Liver (tissue), 9 donors: Measurements from ENCODE around the gene CSN2. TPM values are rescaled to one million over a fixed set of nuclear protein-coding genes. Genes with fewer than 3 reads are reported as not detected.

Source experiments
- DNase-seq: peaks from one replicate; pipeline ENCODE4 v3.0.0-alpha.2; 2017; ENCODE audit warnings: low spot score
- H3K27ac ChIP-seq, 2 donors: one replicate each; pipeline ENCODE4 v1.7.0; 2013; ENCODE audit warnings: inconsistent platforms in 2 of 2, low read length in 2 of 2, control low read depth in 1 of 2, low read depth in 1 of 2, mild to moderate bottlenecking in 1 of 2
- H3K27me3 ChIP-seq, 4 donors: one replicate each; pipeline versions ENCODE4 v1.6.1 to v1.7.0; 2013; ENCODE audit warnings: low read length in 3 of 4, inconsistent platforms in 1 of 4, mild to moderate bottlenecking in 1 of 4, moderate library complexity in 1 of 4; ENCODE audit not compliant: control insufficient read depth in 4 of 4, insufficient read depth in 4 of 4
- H3K36me3 ChIP-seq, 4 donors: one replicate each; pipeline versions ENCODE4 v1.6.1 to v1.7.0; 2013; ENCODE audit warnings: low read length in 3 of 4, mild to moderate bottlenecking in 3 of 4, low read depth in 1 of 4, moderate library complexity in 1 of 4; ENCODE audit not compliant: control insufficient read depth in 4 of 4, insufficient read depth in 3 of 4
- H3K4me1 ChIP-seq, 4 donors: one replicate each; pipeline versions ENCODE4 v1.6.1 to v1.7.0; 2013; ENCODE audit warnings: low read length in 3 of 4, mild to moderate bottlenecking in 3 of 4, moderate library complexity in 1 of 4; ENCODE audit not compliant: control insufficient read depth in 4 of 4, insufficient read depth in 4 of 4
- H3K4me3 ChIP-seq, 3 donors: one replicate each; pipeline versions ENCODE4 v1.6.1 to v1.7.0; 2013; ENCODE audit warnings: low read length in 3 of 3, control low read depth in 1 of 3, low read depth in 1 of 3, mild to moderate bottlenecking in 1 of 3
- H3K9ac ChIP-seq, 2 donors: one replicate each; pipeline ENCODE4 v1.7.0; 2013; ENCODE audit warnings: low read length in 2 of 2, mild to moderate bottlenecking in 2 of 2, moderate library complexity in 2 of 2, control low read depth in 1 of 2, low read depth in 1 of 2
- H3K9me3 ChIP-seq, 4 donors: one replicate each; pipeline versions ENCODE4 v1.6.1 to v1.7.0; 2013; ENCODE audit warnings: low read length in 3 of 4; ENCODE audit not compliant: control insufficient read depth in 4 of 4
- EGR1 ChIP-seq, 2 donors: IDR thresholded peaks; 2 replicates each; pipeline ENCODE4 v1.6.1; 2016 to 2018; ENCODE audit warnings: antibody characterized with exemption in 2 of 2, low read depth in 2 of 2
- FOXA1 ChIP-seq: IDR thresholded peaks from 2 replicates; pipeline ENCODE4 v1.6.1; 2016; ENCODE audit warnings: antibody characterized with exemption
- FOXA2 ChIP-seq: IDR thresholded peaks from 2 replicates; pipeline ENCODE4 v1.6.1; 2016; ENCODE audit warnings: antibody characterized with exemption
- GABPA ChIP-seq, 2 donors: IDR thresholded peaks in 1 of 2; conservative IDR thresholded peaks in 1 of 2; 2 replicates each; pipeline ENCODE4 v1.6.1; 2016; ENCODE audit warnings: antibody characterized with exemption in 2 of 2, mild to moderate bottlenecking in 1 of 2, moderate library complexity in 1 of 2
- HNF4A ChIP-seq, 2 donors: conservative IDR thresholded peaks; 2 replicates each; pipeline ENCODE4 v1.6.1; 2016; ENCODE audit warnings: antibody characterized with exemption in 2 of 2, mild to moderate bottlenecking in 2 of 2
- HNF4G ChIP-seq: IDR thresholded peaks from 2 replicates; pipeline ENCODE4 v1.6.1; 2016; ENCODE audit warnings: antibody characterized with exemption
- JUND ChIP-seq, 2 donors: IDR thresholded peaks; 2 replicates each; pipeline ENCODE4 v1.6.1; 2016; ENCODE audit warnings: antibody characterized with exemption in 2 of 2
- NR2F2 ChIP-seq: IDR thresholded peaks from 2 replicates; pipeline ENCODE4 v1.6.1; 2016; ENCODE audit warnings: antibody characterized with exemption
- RAD21 ChIP-seq, 2 donors: IDR thresholded peaks; 2 replicates each; pipeline ENCODE4 v1.6.1; 2016; ENCODE audit warnings: antibody characterized with exemption in 2 of 2, mild to moderate bottlenecking in 2 of 2
- RXRA ChIP-seq, 2 donors: IDR thresholded peaks; 2 replicates each; pipeline ENCODE4 v1.6.1; 2017 to 2018; ENCODE audit warnings: antibody characterized with exemption in 2 of 2, mild to moderate bottlenecking in 1 of 2
- SP1 ChIP-seq: IDR thresholded peaks from 2 replicates; pipeline ENCODE4 v1.6.1; 2018; ENCODE audit warnings: antibody characterized with exemption, mild to moderate bottlenecking
- TAF1 ChIP-seq: conservative IDR thresholded peaks from 2 replicates; pipeline ENCODE4 v1.6.1; 2016; ENCODE audit warnings: antibody characterized with exemption, mild to moderate bottlenecking
- YY1 ChIP-seq: IDR thresholded peaks from 2 replicates; pipeline ENCODE4 v1.6.1; 2016; ENCODE audit warnings: antibody characterized with exemption, mild to moderate bottlenecking
- WGBS: extraction: QIAGEN DNeasy Blood & Tissue Kit; methylation state at CpG from one replicate; pipeline ENCODE4 v1.1.7; 2013; 5-methylcytosine and 5-hydroxymethylcytosine counted together
- polyA plus RNA-seq, 2 donors: library from polyadenylated mRNA; stranded (reverse) in 1 of 2; unstranded in 1 of 2; fragments of 200-250 nt in 1 of 2; fragments of >200 nt in 1 of 2; fragmentation: Nextera tagmentation in 1 of 2; extraction: Ambion mirVana in 1 of 2; gene quantifications; one replicate each; pipeline versions ENCODE4 v1.2.1 to v1.2.3, GENCODE V29; 2013 to 2015
- total RNA-seq, 2 donors: library from RNA; depleted of rRNA; stranded (reverse); fragments of >200 nt; gene quantifications; one replicate each; pipeline ENCODE4 v1.2.3, GENCODE V29; 2014
- TF ChIP-seq, protein P1 (sequence below): IDR thresholded peaks from 2 replicates; pipeline ENCODE4 v1.6.1; 2016; ENCODE audit warnings: antibody characterized with exemption
- TF ChIP-seq, protein P2 (sequence below): IDR thresholded peaks from 2 replicates; pipeline ENCODE4 v1.6.1; 2016; ENCODE audit warnings: antibody characterized with exemption
- TF ChIP-seq, protein P3 (sequence below): IDR thresholded peaks from 2 replicates; pipeline ENCODE4 v1.6.1; 2016; ENCODE audit warnings: antibody characterized with exemption
- TF ChIP-seq, protein P4 (sequence below): fragments of 150-350 bp; IDR thresholded peaks from 2 replicates; pipeline ENCODE4 v1.5.1; 2017; ENCODE audit warnings: improper control_type of control experiment, low read depth, low read length; ENCODE audit not compliant: missing input control
- TF ChIP-seq, protein P5 (sequence below): IDR thresholded peaks from 2 replicates; pipeline ENCODE4 v1.6.1; 2016; ENCODE audit warnings: antibody characterized with exemption, mild to moderate bottlenecking
- donor health status: healthy.
- donor health status: healthy.
- donor health status: healthy.
- donor health status: healthy.
- donor health status: healthy.

CSN2 gene
- total and polyA plus RNA-seq, 4 donors, result not detected

DNA sequence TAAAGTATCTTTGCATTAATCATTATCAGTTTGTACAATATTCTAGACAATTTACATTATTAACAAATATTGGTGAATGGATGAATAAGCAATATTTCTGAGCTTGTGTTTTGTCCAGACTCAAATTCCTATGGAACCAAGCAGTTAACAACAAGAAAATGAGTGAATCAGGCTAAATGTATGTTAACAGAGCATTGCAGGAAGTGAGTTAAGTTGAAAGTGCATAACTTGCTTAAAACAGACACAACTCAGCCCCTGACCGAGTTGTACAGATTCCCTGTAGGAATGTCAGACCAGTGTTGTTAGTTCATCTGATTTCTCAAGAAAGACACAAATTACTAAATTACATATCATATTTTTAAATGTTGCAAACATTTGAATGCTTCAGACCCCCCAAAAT is 58.4 kb downstream of the CSN2 start:
- no peak overlapping the region for H3K4me3 ChIP-seq
- no peak overlapping the region for H3K27ac ChIP-seq
- 57% methylated on average over 1 of the region's 1 CpG for WGBS
- no peaks in the 10 kb centered on the region for H3K9me3 ChIP-seq
- TF ChIP-seq SP1 (no peak), JUND (IDR thresholded peaks at IDR 0.05) (no peak), RXRA (IDR thresholded peaks at IDR 0.05) (no peak), GABPA (IDR thresholded peaks at IDR 0.05 in 1 of 2, conservative IDR thresholded peaks at IDR 0.05 in 1 of 2) (no peak), FOXA1 (no peak), FOXA2 (no peak), TAF1 (no peak), HNF4A (conservative IDR thresholded peaks at IDR 0.05) (no peak), EGR1 (IDR thresholded peaks at IDR 0.05; ENCODE audit: low read depth in 2 of 2) (no peak), NR2F2 (no peak), RAD21 (IDR thresholded peaks at IDR 0.05) (no peak), YY1 (no peak), HNF4G (no peak)
- TF ChIP-seq, protein P1, sequence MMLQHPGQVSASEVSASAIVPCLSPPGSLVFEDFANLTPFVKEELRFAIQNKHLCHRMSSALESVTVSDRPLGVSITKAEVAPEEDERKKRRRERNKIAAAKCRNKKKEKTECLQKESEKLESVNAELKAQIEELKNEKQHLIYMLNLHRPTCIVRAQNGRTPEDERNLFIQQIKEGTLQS, result no peak
- TF ChIP-seq, protein P2, sequence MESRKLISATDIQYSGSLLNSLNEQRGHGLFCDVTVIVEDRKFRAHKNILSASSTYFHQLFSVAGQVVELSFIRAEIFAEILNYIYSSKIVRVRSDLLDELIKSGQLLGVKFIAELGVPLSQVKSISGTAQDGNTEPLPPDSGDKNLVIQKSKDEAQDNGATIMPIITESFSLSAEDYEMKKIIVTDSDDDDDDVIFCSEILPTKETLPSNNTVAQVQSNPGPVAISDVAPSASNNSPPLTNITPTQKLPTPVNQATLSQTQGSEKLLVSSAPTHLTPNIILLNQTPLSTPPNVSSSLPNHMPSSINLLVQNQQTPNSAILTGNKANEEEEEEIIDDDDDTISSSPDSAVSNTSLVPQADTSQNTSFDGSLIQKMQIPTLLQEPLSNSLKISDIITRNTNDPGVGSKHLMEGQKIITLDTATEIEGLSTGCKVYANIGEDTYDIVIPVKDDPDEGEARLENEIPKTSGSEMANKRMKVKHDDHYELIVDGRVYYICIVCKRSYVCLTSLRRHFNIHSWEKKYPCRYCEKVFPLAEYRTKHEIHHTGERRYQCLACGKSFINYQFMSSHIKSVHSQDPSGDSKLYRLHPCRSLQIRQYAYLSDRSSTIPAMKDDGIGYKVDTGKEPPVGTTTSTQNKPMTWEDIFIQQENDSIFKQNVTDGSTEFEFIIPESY, result no peak
- TF ChIP-seq, protein P3, sequence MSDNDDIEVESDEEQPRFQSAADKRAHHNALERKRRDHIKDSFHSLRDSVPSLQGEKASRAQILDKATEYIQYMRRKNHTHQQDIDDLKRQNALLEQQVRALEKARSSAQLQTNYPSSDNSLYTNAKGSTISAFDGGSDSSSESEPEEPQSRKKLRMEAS, result no peak
- TF ChIP-seq, protein P4, sequence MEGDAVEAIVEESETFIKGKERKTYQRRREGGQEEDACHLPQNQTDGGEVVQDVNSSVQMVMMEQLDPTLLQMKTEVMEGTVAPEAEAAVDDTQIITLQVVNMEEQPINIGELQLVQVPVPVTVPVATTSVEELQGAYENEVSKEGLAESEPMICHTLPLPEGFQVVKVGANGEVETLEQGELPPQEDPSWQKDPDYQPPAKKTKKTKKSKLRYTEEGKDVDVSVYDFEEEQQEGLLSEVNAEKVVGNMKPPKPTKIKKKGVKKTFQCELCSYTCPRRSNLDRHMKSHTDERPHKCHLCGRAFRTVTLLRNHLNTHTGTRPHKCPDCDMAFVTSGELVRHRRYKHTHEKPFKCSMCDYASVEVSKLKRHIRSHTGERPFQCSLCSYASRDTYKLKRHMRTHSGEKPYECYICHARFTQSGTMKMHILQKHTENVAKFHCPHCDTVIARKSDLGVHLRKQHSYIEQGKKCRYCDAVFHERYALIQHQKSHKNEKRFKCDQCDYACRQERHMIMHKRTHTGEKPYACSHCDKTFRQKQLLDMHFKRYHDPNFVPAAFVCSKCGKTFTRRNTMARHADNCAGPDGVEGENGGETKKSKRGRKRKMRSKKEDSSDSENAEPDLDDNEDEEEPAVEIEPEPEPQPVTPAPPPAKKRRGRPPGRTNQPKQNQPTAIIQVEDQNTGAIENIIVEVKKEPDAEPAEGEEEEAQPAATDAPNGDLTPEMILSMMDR, result no peak
- TF ChIP-seq, protein P5, sequence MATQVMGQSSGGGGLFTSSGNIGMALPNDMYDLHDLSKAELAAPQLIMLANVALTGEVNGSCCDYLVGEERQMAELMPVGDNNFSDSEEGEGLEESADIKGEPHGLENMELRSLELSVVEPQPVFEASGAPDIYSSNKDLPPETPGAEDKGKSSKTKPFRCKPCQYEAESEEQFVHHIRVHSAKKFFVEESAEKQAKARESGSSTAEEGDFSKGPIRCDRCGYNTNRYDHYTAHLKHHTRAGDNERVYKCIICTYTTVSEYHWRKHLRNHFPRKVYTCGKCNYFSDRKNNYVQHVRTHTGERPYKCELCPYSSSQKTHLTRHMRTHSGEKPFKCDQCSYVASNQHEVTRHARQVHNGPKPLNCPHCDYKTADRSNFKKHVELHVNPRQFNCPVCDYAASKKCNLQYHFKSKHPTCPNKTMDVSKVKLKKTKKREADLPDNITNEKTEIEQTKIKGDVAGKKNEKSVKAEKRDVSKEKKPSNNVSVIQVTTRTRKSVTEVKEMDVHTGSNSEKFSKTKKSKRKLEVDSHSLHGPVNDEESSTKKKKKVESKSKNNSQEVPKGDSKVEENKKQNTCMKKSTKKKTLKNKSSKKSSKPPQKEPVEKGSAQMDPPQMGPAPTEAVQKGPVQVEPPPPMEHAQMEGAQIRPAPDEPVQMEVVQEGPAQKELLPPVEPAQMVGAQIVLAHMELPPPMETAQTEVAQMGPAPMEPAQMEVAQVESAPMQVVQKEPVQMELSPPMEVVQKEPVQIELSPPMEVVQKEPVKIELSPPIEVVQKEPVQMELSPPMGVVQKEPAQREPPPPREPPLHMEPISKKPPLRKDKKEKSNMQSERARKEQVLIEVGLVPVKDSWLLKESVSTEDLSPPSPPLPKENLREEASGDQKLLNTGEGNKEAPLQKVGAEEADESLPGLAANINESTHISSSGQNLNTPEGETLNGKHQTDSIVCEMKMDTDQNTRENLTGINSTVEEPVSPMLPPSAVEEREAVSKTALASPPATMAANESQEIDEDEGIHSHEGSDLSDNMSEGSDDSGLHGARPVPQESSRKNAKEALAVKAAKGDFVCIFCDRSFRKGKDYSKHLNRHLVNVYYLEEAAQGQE, result no peak
- no peaks in the 10 kb centered on the region for H3K4me1 ChIP-seq
- no peaks in the 10 kb centered on the region for H3K27me3 ChIP-seq
- H3K36me3 ChIP-seq, result no peaks in the 10 kb centered on the region
- no peak for DNase-seq
- no peak overlapping the region for H3K9ac ChIP-seq

Other genes with a start within 250 kb of the CSN2 start
- 10 to 100 TPM in 1 of 2 donors, under 1 TPM in 1; 0.28 to 30.5 TPM for gene SULT1B1, start 205.1 kb downstream of the CSN2 start, total RNA-seq
- 10 to 100 TPM; 12.4 to 15.7 TPM for gene SULT1B1, start 205.1 kb downstream of the CSN2 start, polyA plus RNA-seq
- gene SULT1E1, start 105.6 kb downstream of the CSN2 start, total RNA-seq, result 10 to 100 TPM; 14.7 to 63.0 TPM
- gene SULT1E1, start 105.6 kb downstream of the CSN2 start, polyA plus RNA-seq, result 10 to 100 TPM in 1 of 2 donors, 1 to 10 TPM in 1; 1.8 to 26.0 TPM
- not detected for gene CSN1S1, start 34.7 kb downstream of the CSN2 start, total RNA-seq
- gene CSN1S1, start 34.7 kb downstream of the CSN2 start, polyA plus RNA-seq, result not detected
- not detected for gene STATH, start 30.2 kb upstream of the CSN2 start, total RNA-seq
- not detected for gene STATH, start 30.2 kb upstream of the CSN2 start, polyA plus RNA-seq
- gene HTN3, start 62.7 kb upstream of the CSN2 start, total RNA-seq, result not detected
- gene HTN3, start 62.7 kb upstream of the CSN2 start, polyA plus RNA-seq, result not detected
- not detected for gene HTN1, start 84.7 kb upstream of the CSN2 start, total RNA-seq
- gene HTN1, start 84.7 kb upstream of the CSN2 start, polyA plus RNA-seq, result not detected
- not detected for gene PRR27, start 188.5 kb upstream of the CSN2 start, total RNA-seq
- gene PRR27, start 188.5 kb upstream of the CSN2 start, polyA plus RNA-seq, result not detected
- under 1 TPM; 0.25 to 0.28 TPM for gene ODAM, start 230.0 kb upstream of the CSN2 start, total RNA-seq
- gene ODAM, start 230.0 kb upstream of the CSN2 start, polyA plus RNA-seq, result not detected